ENCODE measurements around the gene PRRT2. TPM values are rescaled to one million over a fixed set of nuclear protein-coding genes. Genes with fewer than 3 reads are reported as not detected.
A peak's percentile ranks its signal among the peaks of the same experiment; 100 is the strongest.

PRRT2 gene
- total and polyA plus RNA-seq, 10 of the 15 experiments (the other 5 are each of a cell fraction or from before 2014, with no cell fraction given): 0.08 to 0.49 (median 0.12) TPM; not detected in 4

DNA sequence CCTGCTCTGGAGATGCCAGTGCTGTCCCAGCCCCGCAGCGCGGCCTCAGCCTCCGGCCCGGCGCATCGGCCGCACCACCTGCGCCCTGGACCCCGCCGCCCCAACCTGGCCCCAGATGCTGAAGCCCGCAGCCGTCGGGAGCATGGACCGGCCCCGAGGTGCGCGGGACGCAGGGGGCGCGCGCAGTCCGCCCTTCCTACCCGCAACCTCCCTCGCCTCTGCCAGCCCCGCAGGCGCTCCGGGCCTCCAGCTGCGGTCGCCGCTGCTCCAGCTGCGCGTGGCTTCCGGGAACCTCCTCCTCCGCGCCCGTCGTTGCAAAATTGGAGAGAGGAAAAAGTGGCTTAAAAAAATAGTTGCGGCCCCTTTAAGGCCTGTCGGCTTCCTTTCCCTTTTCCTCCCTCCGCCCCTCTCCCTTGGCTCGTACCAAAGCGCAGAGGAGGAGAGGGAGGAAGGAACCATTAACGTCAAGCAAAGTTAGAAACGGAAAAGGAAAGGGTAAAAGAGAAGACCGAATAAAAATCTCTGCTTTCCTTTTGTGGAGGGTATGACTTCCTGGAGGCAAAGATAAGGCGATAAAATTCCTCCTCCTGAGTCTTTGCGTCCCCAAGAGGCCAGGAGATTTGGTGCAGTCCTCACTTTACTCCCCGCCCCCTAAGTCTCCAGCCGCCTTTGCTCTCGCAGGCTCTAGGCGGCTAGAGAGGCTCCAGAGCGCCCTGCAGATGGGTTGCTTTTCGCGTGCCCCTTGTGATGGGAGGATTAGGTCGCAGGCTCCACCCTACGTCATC lies 51.1 kb downstream of the PRRT2 start, which contains the start of gene CDIPT (continued):
- TF ChIP-seq, protein P1, sequence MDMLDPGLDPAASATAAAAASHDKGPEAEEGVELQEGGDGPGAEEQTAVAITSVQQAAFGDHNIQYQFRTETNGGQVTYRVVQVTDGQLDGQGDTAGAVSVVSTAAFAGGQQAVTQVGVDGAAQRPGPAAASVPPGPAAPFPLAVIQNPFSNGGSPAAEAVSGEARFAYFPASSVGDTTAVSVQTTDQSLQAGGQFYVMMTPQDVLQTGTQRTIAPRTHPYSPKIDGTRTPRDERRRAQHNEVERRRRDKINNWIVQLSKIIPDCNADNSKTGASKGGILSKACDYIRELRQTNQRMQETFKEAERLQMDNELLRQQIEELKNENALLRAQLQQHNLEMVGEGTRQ (IDR thresholded peaks at IDR 0.05; ENCODE audit: borderline replicate concordance, low read depth, low read length): no peak
- TF ChIP-seq KAT2A (conservative IDR thresholded peaks at IDR 0.05; ENCODE audit: control insufficient read depth, low read depth, low read length): no peak
- TF ChIP-seq CHD4 (IDR thresholded peaks at IDR 0.05): no peak
- no peak for TF ChIP-seq NFYA (IDR thresholded peaks at IDR 0.05; ENCODE audit: borderline replicate concordance, low read depth, low read length)
- TF ChIP-seq, protein P2, sequence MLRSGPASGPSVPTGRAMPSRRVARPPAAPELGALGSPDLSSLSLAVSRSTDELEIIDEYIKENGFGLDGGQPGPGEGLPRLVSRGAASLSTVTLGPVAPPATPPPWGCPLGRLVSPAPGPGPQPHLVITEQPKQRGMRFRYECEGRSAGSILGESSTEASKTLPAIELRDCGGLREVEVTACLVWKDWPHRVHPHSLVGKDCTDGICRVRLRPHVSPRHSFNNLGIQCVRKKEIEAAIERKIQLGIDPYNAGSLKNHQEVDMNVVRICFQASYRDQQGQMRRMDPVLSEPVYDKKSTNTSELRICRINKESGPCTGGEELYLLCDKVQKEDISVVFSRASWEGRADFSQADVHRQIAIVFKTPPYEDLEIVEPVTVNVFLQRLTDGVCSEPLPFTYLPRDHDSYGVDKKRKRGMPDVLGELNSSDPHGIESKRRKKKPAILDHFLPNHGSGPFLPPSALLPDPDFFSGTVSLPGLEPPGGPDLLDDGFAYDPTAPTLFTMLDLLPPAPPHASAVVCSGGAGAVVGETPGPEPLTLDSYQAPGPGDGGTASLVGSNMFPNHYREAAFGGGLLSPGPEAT (IDR thresholded peaks at IDR 0.05; ENCODE audit: low read depth): peak; percentile 100
- TF ChIP-seq KLF5 (IDR thresholded peaks at IDR 0.05; ENCODE audit: partially characterized antibody): peak; percentile 100
- peak; percentile 99 for TF ChIP-seq CHD1 (IDR thresholded peaks at IDR 0.05; ENCODE audit: low read depth, low read length)
- no peak for TF ChIP-seq BRCA1 (IDR thresholded peaks at IDR 0.05; ENCODE audit: low read depth, low read length)
- TF ChIP-seq BHLHE40 (IDR thresholded peaks at IDR 0.05; ENCODE audit: borderline replicate concordance in 1 of 2, low read depth in 2 of 2, low read length in 1 of 2): peak; percentile 98 to 99
- TF ChIP-seq YY1 (IDR thresholded peaks at IDR 0.05; ENCODE audit: low read depth, low read length): peak; percentile 67
- TF ChIP-seq SREBF2 (IDR thresholded peaks at IDR 0.05; ENCODE audit: low read length): no peak
- TF ChIP-seq ZNF207 (IDR thresholded peaks at IDR 0.05; ENCODE audit: borderline replicate concordance): peak; percentile 97
- TF ChIP-seq TCF7 (IDR thresholded peaks at IDR 0.05; ENCODE audit: borderline replicate concordance): no peak
- TF ChIP-seq CREB1 (IDR thresholded peaks at IDR 0.05; ENCODE audit: low read depth): peak; percentile 89
- peak; percentile 5; the same call in 1 of the 2 replicates for TF ChIP-seq TBL1XR1 (IDR thresholded peaks at IDR 0.05; ENCODE audit: low read depth, low read length)
- TF ChIP-seq JUNB (IDR thresholded peaks at IDR 0.05): no peak; the same call in 1 of the 2 replicates
- TF ChIP-seq, protein P3, sequence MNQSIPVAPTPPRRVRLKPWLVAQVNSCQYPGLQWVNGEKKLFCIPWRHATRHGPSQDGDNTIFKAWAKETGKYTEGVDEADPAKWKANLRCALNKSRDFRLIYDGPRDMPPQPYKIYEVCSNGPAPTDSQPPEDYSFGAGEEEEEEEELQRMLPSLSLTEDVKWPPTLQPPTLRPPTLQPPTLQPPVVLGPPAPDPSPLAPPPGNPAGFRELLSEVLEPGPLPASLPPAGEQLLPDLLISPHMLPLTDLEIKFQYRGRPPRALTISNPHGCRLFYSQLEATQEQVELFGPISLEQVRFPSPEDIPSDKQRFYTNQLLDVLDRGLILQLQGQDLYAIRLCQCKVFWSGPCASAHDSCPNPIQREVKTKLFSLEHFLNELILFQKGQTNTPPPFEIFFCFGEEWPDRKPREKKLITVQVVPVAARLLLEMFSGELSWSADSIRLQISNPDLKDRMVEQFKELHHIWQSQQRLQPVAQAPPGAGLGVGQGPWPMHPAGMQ (IDR thresholded peaks at IDR 0.05; ENCODE audit: borderline replicate concordance): no peak
- TF ChIP-seq RAD21 (IDR thresholded peaks at IDR 0.05; ENCODE audit: insufficient read depth, low read depth, low read length): no peak
- 0 out of 2 replicates have a peak, but pooled peaks have one; percentile 59 for TF ChIP-seq CBX5 (IDR thresholded peaks at IDR 0.05; ENCODE audit: low read depth)
- TF ChIP-seq, protein P4, sequence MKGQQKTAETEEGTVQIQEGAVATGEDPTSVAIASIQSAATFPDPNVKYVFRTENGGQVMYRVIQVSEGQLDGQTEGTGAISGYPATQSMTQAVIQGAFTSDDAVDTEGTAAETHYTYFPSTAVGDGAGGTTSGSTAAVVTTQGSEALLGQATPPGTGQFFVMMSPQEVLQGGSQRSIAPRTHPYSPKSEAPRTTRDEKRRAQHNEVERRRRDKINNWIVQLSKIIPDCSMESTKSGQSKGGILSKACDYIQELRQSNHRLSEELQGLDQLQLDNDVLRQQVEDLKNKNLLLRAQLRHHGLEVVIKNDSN (IDR thresholded peaks at IDR 0.05; ENCODE audit: borderline replicate concordance, extremely low read length, insufficient read depth, low read depth, low read length): no peak
- no peak for TF ChIP-seq ESRRA (IDR thresholded peaks at IDR 0.05; ENCODE audit: low read length)
- no peak for TF ChIP-seq SIN3A (IDR thresholded peaks at IDR 0.05; ENCODE audit: low read depth, low read length)
- TF ChIP-seq YBX1 (IDR thresholded peaks at IDR 0.05): no peak
- TF ChIP-seq IKZF1 (conservative IDR thresholded peaks at IDR 0.05): peak; percentile 87
- no peak for TF ChIP-seq CBX3 (IDR thresholded peaks at IDR 0.05; ENCODE audit: borderline replicate concordance, low read depth)
- peak in 1 of 2 experiments; percentile 86; a peak in 2 of 3 replicates for TF ChIP-seq EGR1 (IDR thresholded peaks at IDR 0.05; ENCODE audit: borderline replicate concordance in 1 of 2, low read depth in 2 of 2, low read length in 2 of 2)

Measured in GM12878 (cell line).